ENCODE results near the gene IFT20. TPM values are rescaled to one million over a fixed set of nuclear protein-coding genes. Genes with fewer than 3 reads are reported as not detected.

Gene IFT20
- total and polyA plus RNA-seq, 9 donors: 20.2 to 49.2 (median 31.7) TPM

GRCh38 chr17:28344435-28344901 lies 9.2 kb upstream of the IFT20 start:
- Histone ChIP-seq H3K9me3 (no peaks in the 10 kb centered on the region), H3K27ac (no peak overlapping the region), H3K27me3 (no peaks in the 10 kb centered on the region), H3K4me3 (no peak overlapping the region), H3K4me1 (ENCODE audit: insufficient read depth) (peaks cover 23% of the 10 kb centered on the region), H3K36me3 (no peaks in the 10 kb centered on the region)
- no peak for DNase-seq
- 90 to 93% (median 93%) methylated on average over 19 of the region's 19 CpGs for WGBS, 3 donors
- TF ChIP-seq CTCF (IDR thresholded peaks at IDR 0.05) (no peak), POLR2A (IDR thresholded peaks at IDR 0.05) (no peak), EP300 (IDR thresholded peaks at IDR 0.05) (no peak)
- intact Hi-C loops (cut with DNase I): no loop called here

- DNase-seq: no peak
- 93 to 96% (median 93%) methylated on average over 9 of the region's 9 CpGs for WGBS, 3 donors
- no peaks in the 10 kb centered on the region for H3K36me3 ChIP-seq
- TF ChIP-seq POLR2A (IDR thresholded peaks at IDR 0.05) (no peak), EP300 (IDR thresholded peaks at IDR 0.05) (no peak), CTCF (IDR thresholded peaks at IDR 0.05) (no peak)
- intact Hi-C loops (cut with DNase I): no loop called here
- H3K27me3 ChIP-seq: no peaks in the 10 kb centered on the region
- no peak overlapping the region for H3K27ac ChIP-seq
- H3K9me3 ChIP-seq: no peaks in the 10 kb centered on the region
- peaks cover 23% of the 10 kb centered on the region for H3K4me1 ChIP-seq (ENCODE audit: insufficient read depth)
- no peak overlapping the region for H3K4me3 ChIP-seq
Observed at GRCh38 chr17:28344011-28344410, 8.7 kb upstream of the IFT20 start.

- no peak for DNase-seq
- WGBS, 3 donors: 67 to 81% (median 68%) methylated on average over 10 of the region's 10 CpGs
- Histone ChIP-seq H3K27ac (no peak overlapping the region), H3K4me3 (no peak overlapping the region), H3K36me3 (no peaks in the 10 kb centered on the region), H3K27me3 (no peaks in the 10 kb centered on the region), H3K4me1 (ENCODE audit: insufficient read depth) (peaks cover 23% of the 10 kb centered on the region), H3K9me3 (no peaks in the 10 kb centered on the region)
- intact Hi-C loops (cut with DNase I): no loop called here
- TF ChIP-seq POLR2A (IDR thresholded peaks at IDR 0.05) (no peak), EP300 (IDR thresholded peaks at IDR 0.05) (no peak)
Observed at GRCh38 chr17:28343491-28343932, 8.2 kb upstream of the IFT20 start.

DNA sequence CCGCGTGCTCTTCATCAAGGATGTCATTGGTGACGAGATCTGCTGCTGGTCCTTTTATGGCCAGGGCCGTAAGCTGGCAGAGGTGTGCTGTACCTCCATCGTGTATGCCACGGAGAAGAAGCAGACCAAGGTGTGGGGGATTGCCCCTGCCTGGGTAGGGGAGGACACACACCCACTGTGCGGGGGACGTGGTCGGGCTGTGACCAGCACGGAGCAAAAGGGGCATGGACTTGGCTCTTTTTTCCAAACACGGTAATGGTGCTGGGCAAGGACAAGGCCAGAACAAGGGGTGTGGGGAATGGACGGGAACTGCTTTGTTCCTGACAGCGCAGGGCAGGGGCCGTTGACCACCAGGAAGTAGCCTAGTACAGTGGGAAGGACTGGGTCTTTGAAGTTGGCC lies 7.0 kb upstream of the IFT20 start:
- H3K36me3 ChIP-seq: no peaks in the 10 kb centered on the region

More for the DNA sequence above, 7.0 kb upstream of the IFT20 start:
- H3K4me3 ChIP-seq: no peak overlapping the region
- H3K27me3 ChIP-seq: no peaks in the 10 kb centered on the region
- intact Hi-C loops (cut with DNase I): no loop called here
- no peak overlapping the region for H3K27ac ChIP-seq
- H3K4me1 ChIP-seq (ENCODE audit: insufficient read depth): peaks cover 14% of the 10 kb centered on the region
- no peak for TF ChIP-seq POLR2A (IDR thresholded peaks at IDR 0.05)
- no peak for TF ChIP-seq EP300 (IDR thresholded peaks at IDR 0.05)
- no peak for TF ChIP-seq CTCF (IDR thresholded peaks at IDR 0.05)
- no peaks in the 10 kb centered on the region for H3K9me3 ChIP-seq
- WGBS, 3 donors: 80 to 89% (median 85%) methylated on average over 14 of the region's 14 CpGs
- no peak for DNase-seq
